SKM-1 (cell line): ENCODE data around the gene FGF14.

Source experiments
- DNase-seq: peaks from one replicate; lab custom pipeline; 2025; ENCODE audit not compliant: unreplicated experiment; lab: John Stamatoyannopoulos, UW

The FGF14 gene

DNA sequence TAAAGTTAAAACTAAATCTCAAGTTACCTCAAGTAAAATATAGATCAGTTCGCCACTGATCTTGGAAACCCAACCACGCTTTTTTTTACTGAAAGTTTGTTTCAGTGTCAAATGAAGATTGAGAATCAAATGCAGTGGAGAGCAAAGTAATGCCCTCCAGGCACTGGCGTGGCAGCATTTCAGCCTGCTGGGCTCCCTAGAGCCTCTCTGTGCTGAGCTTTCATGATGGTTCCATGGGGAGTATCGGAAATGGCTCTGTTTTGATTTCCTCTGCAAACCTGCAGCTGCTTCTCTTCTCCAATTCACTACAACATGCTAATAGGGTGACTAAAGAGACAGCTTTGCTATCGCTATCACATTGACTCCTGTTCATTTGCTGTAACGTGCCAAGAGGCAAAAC lies 141.6 kb downstream of the FGF14 start:
- no peak for DNase-seq

DNA sequence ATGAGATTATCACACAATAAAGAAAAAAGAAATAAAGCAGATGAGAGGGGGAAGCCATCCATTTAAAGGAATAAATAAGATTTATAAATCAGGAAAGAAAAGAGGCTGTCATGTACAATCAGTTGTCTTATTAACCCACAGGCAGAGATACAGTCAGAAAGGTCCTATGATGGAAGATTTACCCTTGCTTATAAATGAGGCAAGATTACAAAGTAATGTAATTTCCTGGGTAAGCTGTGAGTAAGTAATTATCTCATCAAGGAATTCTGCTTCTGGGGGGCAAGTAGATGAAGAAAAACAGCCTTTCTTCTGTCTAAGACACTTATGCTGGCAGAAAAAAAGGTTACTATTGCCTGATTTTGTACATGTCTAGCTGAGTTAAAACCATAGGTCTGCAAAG lies 146.4 kb downstream of the FGF14 start:
- DNase-seq: no peak

DNA sequence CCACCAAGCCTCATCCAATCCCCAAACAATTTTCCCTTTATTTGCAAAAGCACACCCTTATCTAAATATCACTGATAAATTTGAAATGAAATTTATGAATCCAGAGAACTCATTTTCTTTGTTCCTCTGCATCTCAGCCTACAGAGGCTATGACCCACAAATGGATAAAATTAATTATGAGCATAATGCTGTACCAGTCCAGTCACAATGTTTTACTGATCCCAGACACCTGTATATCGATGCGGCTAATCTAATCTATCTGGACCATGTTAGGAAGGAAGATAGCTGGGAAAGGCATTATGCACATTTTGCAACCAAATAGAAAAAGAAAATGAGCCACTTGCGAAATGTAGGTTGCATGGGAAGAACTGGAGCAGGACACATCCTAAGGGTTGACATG lies 150.0 kb downstream of the FGF14 start:
- no peak for DNase-seq

DNA sequence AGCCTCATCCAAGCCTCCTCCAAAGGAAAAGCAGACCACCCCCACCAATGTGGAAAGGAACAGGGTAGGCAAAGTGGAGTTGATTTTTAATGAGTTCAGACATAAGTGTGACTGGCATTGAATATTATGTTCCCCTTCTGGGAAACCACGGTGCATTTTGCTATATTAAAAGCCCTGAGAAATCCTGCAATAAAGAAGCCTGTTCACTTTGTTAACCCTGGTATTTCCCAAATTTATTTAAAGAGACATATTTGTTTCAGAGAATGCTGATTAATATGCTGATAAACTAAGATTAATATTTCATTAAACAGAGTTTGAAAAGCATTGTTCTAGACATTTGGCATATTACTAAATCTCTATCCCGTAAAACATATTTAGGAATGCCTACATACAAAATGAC lies 151.4 kb downstream of the FGF14 start:
- DNase-seq: no peak

DNA sequence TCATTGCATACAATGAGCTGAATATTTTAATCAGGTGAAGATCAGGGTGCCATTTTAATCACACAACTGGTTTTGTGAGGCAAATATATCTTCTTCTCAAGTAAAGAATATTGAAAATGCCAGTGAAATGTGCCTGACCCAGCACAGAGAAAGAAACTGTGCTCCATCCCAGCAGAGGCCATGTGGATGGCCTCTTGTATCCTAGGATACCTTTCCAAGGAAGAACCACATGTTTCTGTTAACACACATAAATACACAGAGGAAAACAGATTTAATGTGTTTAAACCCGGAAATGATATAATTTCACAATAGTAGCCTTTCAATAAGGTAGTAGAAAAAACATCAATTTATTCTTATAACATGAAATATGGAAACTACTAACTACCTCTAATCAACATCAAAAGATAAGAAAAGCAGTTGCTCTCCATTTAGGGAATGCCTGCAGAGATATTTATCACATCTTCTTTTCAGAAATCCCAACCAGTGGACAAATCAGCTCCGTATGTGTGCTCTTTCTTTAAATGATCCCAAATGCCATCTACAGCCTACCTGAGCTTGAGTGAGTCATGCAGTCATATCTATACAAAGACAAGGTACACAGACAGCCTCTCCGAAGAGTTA lies 157.1 kb downstream of the FGF14 start:
- DNase-seq: no peak

DNA sequence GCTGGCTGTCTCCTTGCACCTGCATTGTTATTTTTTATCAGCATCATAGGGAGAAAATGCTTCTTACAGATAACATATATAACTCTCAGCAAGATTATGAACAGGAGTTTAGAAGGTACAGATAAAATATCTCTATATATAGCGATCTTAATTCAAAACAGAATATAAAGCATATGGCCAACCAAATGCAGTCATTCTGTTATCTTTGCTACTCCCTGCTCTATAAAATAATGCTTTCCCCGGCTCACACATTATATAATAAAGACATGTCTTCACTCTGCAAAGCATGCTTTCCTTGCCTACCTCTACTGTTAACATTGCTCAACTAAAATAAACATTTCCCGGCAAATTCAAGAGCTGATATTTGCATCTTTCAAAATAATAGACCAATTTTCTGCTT lies 161.7 kb downstream of the FGF14 start:
- no peak for DNase-seq

DNA sequence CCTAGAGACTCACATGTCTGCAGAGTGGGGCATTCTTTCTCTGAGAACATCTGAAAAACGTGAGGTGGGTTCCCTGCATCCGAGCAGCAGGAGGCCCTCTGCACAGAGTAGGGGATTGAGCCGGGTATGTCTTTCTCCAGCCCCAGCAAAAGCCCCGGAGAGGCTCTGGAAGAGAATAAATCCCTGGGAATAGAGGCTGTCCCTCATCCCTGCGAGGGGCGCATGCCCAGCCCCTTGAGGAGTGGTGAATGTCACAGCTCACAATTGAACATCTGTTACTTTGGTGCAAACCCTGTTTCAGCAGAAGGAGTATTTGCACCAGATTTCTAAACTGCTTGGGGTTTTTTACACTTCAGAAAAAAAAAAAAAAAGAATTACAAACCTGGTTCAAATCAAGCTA lies 164.6 kb downstream of the FGF14 start:
- no peak for DNase-seq

DNA sequence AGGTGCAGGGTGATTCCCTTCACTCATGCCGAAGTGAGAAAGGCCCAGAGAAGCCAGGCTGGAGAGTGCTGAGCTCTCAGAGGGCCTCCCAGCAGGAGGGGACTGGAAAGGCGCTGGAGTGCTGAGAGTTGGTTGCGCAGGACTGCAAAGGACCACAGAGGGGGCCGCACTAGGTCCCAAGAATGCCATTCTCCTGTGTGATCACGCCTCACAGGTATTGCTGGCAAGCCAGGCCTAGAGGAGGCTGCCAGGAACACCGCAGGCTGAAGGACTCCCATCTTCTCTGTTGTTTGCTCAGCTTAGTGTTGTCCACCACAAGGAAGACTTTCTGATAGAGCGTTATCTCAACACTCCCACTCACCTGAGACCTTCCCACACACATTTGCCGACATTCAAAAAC lies 165.0 kb downstream of the FGF14 start:
- DNase-seq: no peak

DNA sequence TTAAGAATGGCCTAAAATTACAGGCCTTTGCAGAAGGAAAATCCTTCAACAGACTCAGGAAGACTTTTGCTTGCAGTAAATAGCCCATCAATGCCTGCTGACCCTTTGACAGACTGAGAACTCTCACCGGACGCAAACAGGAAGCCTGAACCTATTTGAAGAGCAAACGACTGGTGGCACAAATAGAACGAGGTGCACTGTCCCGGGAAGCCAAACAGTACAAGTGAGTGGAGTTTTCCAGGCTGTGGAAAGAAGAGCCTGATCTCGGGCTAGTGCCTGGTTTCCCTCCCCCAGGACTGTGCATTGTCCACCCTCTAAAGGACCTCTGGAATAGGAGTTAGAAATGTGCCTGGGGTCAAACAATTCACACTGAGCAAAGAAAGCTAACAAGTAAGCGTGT lies 165.5 kb downstream of the FGF14 start:
- DNase-seq: no peak

DNA sequence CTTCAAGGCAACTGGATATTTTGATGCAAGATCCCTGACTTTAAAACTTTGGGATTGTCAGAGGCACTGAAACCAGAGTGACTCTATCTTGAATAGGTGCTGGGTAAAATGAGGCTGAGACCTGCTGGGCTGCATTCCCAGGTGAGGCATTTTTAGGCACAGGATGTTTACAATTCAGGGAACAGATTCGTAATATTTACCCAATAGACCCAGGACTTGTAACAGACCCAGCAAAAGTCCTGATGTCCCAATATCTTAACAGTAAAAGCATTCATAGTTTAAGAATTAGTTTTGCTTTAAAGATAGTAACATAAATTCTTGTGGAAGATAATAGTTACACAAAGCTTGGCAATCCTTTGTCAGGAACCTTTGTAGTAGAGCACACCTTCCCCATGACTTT lies 166.2 kb downstream of the FGF14 start:
- no peak for DNase-seq

DNA sequence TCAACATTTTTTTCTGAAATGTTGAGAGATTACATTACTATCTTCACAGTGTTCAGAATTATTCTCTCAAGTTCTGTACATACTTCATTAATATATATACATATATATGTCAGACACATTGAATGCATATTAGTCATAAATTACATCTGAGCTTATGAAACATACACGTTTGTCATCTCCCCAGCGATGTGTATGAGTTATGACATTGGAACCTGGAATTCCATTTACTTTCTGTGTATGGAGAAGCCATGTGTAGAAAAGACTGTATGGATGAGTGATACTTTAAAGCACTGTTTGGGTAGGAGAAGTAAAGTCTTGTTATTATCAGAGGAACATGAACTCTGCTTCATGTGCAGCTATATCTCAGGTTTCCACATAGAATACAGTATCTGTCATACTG lies 167.2 kb downstream of the FGF14 start:
- no peak for DNase-seq

DNA sequence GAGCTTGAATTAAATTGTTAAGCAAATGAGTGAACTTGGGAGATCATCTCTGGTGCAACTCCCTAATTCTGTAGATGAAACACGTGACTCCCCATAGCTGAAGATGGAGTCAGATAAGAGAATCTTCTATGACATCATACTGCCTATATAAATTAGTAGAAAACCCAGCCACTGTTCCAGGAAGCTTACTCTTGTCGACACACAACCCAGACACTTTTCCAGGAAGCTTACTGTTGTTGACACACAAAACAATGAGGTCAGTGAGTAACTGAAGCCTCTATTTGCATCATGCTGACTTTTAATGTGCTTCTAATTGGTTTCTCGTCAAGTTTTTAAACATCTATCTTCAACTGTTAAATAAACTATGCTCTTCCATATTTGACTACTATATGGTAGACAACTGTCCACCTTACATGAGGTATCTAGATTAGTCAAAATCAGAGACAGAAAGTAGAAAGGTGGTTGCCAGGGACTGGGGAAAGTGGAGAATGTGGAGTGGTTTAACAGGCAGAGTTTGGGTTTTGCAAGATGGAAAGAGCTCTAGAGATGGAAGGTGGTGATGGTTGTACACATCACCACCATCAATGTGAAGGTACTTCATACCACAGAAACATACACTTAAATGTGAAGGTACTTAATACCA lies 168.2 kb downstream of the FGF14 start:
- no peak for DNase-seq

DNA sequence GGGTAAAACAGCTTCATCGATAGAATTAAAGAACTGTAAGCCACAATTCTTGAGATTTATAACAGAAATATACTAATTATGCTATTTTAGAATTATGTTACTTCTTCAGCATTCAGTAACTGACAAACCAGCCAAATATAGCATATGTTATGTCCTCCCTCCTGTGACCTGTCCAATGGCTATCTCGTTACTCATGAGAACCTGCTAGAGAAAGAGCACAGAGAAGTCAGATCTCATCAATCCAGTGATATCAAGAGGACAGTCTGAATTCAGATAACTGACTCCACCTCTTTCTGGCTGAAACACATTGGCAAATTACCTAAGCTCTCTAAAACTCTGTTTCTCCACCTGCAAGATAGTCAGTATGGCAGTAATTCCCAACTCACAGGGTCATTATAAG lies 170.4 kb downstream of the FGF14 start:
- DNase-seq: no peak

DNA sequence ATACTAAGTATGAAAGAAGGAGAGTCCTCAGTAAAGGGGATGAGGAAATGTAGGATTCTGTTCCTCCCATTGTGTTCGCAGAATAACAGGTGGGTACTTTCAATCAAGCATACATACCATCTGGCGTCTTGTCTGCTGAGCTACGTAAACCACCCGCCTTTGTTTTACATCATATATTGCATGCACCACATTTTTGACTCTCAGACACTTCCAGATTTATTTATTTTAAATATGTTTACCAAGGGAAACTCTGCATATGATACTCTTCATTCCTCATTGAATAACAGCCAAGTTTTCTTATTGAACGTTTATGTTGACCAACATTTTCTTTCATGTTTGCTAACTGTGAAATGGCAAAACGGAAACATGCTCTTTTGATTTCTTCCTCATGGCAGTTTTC lies 174.1 kb downstream of the FGF14 start:
- DNase-seq: no peak

DNA sequence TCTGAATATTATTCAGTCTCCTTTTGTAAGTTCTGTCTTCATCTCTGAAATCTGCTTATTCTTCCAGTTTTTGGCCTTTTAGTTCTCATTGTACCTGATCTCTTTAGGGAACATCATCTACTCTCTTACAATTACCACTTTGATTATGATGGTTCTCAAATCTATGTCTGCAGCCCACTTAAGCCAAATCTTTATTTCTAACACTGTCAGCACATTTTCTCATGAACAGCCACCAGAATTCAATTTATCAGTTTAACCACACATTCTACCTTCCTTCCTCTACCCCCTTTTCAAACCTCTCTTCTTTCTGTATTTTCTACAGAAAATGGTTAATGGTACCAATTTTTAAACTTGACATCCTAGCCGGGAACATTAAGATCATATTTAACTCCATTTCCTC lies 175.3 kb downstream of the FGF14 start:
- no peak for DNase-seq

DNA sequence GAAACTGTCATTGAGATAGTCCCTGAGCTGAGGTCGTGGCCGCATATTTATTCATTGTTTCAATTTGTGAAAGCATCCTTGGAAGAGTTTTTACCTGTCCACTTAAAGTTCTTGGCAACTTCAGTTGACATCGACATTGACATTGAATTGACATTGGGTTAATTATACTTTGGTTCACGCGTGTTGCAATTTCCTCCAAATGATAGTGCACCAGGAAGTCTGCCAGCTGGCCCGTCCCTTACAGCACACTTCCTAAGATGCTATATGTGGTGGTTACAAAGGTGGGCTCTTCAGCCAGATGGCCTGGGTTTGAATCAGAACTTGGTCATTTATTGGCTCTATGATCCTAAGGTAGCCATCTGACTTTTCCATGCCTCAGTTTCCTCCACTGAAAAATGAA lies 176.0 kb downstream of the FGF14 start:
- DNase-seq: no peak

DNA sequence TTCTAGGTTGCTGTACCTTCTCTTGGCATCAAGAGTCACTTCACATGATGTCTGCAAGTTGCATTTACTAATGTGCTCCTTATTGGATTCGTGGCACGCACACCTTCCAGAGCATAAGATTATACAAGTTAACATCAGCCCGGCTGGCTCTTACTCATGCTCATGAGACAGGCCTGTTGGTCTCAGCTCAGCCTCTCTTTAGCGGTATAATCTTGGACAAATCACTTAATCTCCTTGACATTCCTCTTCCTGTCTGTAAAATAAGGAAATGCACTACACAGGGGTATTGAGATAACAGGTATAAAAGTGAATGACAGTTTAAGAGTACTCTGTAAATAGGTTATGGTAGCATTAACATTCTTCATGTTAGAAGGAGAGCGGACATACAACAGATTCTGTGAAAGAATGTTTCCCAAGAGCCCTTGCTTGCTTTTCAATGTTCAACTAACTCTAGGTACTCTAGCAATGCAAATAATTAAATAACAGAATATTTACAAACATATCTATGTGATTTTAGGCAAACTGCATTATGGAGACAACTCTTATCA lies 181.1 kb downstream of the FGF14 start:
- no peak for DNase-seq

DNA sequence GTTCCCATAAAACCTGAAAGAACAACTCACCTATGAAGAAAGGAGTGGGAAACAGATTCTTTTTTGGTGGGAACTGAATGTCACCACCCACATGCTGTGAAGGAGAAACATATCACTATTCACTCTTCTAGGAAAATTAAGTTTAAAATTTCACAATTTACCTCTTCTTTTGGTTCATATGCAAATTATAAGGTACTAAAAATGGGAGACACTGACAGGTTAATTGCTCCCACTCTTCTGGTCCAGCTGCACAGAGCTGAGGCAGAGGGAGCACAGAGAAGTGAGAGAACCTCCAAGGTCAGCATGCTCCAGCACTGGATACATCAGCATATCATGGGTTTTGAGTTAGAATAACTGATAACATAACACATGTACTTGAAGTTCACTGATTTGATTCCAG lies 186.9 kb downstream of the FGF14 start:
- no peak for DNase-seq

DNA sequence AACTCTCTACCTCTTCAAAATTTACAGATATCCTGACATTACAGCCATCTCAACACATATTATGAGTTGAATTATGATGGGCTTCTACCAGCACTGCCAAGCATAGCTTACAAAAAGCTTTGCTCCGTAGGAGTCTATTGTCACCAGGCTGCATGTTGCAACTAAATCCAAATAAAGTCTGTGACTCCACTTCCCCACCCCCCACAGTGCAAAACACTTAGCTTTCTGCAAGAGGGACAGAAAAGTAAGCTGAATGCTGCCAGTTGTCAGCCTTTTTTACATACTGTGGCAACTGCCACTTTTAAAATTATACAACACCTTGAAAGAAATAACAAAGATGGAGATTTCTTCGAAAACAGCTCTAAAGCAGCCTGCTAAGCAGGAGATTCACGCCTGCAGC lies 189.1 kb downstream of the FGF14 start:
- DNase-seq: no peak

DNA sequence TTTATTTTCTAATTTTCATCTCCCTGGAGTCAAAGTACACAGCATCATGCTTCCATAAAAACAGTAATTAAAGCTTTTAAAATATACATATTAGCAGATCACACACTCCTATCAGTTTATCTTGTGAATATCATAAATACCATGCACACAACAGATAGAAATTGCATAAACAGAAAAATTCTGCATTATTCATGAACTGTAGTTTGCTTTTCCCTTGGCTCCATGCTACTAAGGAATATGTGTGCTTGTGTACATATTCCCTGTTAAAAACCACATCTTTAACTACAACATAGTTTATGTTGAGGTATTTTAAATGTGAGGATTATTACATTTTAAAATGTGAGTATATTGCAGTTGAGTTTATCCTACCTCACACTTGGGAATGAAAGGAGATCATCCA lies 193.5 kb downstream of the FGF14 start:
- no peak for DNase-seq

DNA sequence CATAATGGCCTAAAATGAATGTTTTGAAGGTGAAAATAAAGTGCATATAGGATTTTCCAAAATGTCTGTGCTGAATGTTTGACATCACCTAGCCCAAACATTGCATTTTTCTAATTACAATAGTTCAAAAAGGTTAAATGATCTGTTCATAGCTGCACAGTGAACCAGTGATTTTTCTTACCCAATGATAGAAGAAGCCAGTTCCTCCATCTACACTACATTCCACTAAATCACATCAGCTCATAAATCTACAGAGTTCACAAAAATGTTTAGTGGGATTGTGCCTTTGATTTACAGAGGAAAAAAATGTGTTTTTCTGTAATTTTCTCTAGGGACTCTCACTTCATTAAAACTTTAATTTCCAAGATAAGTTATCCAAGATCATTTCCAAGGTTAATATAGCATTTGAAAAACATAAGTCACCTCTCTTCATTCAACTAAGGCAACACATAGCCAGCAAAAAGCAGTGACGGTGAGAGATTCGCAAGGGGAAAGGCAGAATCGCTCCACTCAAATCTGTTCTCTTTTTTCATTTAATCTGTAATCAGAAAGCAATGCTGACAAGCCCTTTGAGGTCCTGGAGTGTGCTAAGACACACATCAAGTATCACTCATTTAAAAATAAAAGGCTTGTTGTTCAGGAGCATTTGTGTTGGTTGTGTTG lies 194.0 kb downstream of the FGF14 start:
- no peak for DNase-seq

DNA sequence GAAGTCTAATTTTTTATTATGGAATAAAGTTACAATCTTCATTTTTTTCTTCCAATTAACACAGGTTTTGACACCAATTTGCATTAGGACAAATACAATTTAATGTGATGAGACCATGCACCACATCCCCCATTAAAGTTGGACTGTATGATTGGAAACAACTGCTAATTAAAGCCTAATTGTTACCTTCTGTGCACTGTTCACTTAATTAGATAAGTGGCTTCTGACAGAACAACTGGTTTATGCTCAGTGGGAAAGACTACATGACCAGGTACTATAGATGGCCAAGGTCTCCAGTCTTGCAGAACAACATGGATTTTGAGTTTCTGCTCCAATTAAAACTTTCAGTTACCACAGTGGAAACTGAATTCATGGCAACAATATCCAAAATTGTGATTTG lies 198.1 kb downstream of the FGF14 start:
- no peak for DNase-seq
